ENCODE results near the gene CACNA1B.
"Not testable (repeated sequence)": the region's sequence is repeated elsewhere in the genome, so short reads cannot be mapped to it uniquely, and the experiment has no call there.

CACNA1B gene

DNA sequence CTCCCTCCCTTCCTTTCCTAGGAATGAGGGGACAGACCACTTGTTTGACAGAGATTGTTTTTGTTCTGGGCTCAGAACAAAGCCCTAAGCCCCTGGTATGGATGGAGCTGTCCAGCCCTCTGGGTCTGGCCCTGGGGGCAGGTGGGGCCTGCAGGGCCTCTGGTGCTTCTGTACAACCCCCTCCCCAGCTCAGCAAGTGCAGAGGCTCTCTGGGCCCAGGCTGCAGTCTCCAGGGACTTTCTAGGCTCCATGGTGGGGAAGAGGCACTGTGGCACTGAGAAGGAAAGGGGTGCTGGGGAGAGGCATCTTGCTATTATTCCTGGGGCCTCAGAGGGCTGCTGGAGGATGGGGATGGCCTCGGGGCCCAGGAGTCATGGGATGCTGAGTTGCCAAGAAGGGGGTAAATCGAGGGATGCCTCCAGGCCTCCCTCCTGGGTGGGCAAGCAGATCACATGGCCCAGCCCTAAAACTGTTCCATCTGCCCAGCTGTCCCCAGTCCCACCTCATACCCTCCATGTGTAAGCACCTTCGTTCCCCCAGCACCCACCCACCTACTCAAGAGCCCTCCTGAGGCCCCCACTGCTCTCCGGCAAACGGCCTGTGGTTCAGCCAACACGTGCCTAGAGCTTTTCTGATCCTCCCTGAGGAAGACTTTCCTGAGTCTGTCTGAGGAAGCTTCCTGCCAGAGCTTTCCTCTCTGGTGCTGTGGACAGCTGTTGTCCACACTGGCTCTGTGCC, 225.7 kb downstream of the CACNA1B start:
- DNase-seq, result peak; percentile 46

DNA sequence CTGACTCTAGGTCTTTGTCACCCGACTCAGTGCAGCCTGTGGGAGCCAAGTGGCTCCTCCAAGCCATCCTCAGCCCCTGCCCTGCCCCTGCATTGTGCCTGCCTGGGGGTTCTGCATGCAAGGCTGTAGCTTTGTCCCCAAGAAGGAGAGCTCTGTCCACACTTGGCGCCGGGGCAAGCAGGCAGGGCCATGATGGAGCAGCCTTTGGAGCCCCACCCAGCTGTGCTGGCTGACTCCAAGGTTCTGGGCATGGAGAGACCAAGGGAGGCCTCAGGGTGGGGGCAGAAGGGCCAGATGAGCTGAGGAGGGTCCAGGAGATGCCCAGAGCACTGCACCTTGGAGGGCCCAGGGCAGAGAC, 226.2 kb downstream of the CACNA1B start:
- no peak for DNase-seq

DNA sequence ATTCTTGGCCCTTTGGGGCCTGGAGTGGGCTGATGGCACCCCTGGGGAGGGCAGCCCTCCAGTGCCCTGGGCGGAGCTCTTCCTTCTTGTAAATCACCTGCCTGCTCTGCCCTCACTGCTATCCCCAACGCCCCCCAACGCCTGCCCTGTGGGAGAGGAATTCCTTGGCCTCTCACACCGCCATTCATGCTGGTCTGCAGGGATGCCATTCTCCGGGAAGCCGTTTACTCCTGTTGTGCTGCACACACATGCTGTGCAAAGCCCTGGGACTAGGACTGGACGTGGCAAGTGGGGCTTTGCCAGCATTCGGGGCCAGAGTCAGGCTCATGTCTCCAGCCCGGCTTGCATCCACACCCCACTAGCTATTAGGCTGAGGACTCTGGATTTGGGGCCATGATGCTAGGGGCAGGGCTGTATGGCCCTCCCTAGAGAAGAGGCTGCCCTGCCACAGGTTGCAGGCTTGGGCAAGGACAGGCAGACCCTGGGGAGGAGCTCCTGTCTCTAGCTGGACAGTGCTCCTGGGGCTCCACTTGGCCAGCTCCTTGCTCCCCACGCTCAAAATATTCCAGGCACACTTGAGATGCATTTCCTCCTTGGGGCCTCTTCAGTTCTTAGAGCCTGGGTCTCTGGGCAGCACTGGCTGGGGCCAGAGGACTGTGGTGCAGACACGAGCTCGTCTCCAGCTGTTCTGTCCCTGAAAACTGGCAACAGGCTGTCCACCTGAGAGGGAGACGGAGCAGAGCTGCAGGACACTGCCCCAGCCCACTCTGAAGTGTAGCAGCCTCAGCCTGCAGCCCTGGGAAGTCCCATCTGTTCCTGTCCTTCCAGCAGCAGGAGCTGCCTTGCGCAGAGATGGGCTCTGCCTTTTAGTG, 226.9 kb downstream of the CACNA1B start:
- peak; percentile 42 for DNase-seq

DNA sequence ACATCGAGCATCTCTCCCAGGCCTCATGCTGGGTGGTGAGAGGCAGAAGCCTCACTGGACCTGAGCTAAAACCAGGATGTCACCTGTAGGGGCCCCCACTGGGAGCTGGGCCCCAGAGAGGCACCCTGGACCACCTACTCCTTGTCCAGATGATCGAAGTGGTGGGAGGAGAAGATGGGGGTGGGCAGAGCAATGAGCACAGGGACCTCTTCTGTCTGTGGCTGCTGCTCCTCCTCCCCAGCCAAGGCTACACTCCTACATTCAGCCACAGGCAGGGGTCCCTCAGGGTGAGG, 227.5 kb downstream of the CACNA1B start:
- no peak for DNase-seq

DNA sequence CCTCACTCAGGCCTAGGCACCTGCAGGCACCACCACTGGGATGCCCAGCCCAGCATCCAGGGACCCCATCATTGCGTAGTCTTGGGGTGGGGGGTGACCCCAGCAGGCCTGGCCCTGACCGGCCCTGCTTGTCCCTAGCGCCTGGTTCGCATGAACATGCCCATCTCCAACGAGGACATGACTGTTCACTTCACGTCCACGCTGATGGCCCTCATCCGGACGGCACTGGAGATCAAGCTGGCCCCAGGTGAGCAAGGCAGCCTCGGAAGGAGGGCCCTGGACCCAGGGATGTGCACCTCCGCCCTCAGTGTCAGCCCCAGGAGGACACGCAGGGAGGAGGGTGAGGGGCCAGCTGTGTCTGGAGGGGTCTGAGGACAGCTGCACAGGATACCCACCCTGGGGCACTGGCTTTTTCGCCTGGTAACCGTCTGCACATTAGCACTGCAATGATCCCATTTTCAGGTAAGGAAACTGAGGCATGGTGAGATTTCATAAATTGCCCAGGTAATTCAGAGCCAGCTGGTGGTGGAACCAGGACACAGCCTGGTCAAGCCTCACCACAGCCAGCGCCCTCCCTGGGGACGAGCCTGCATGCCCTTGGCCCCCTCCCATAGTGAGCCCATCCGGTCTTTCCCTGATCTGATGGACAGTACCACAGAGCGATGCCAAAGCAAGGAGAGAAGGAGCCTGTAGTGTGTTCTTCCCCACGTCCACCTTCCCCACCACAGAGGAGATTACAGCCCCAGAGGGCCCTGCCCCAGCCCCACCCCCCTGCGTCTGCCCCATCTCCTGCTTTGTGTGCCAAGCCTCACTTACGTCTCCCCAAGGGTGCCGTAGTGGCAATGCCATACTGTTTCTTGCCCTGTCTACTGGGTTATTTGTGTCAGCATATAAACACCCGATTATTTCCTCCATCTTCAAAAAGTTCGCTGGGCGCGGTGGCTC, 228.3 kb downstream of the CACNA1B start:
- peak; percentile 32 for DNase-seq

DNA sequence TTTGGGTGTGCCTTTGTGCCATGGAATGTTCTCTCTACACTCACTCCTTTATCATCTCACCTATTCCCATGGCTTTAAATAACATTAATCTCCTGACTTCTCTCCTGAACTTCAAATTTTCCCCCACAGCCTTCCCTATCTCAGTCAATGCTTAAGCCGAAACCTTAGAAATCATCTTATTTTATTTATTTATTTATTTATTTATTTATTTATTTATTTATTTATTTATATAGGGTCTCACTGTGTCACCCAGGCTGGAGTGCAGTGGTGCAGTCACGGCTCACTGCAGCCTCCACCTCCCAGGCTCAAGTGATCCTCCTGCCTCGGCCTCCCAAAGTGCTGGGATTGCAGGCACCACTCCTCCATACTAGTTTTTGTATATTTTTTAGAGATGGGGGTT, 229.5 kb downstream of the CACNA1B start:
- not testable (repeated sequence) for DNase-seq

DNA sequence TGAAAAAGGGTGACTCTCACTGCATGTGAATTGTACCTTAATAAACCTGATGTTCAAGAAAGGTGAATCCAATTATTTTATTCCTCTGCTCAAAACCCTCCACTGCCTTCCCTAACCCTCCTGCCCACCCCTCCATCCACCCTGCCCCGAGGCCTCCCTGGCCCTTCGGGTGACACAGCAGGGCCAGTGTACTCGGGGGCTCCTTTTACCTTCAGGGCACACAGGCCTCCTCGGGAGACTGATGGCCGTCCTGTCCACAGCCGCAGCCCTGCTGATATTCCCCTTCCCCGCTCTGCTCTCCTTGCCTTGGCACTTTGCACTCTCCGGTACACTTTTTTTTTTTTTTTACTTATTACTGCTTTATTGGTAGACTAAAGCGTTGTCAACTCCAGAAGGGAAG, 234.0 kb downstream of the CACNA1B start:
- DNase-seq, result peak; percentile 8

DNA sequence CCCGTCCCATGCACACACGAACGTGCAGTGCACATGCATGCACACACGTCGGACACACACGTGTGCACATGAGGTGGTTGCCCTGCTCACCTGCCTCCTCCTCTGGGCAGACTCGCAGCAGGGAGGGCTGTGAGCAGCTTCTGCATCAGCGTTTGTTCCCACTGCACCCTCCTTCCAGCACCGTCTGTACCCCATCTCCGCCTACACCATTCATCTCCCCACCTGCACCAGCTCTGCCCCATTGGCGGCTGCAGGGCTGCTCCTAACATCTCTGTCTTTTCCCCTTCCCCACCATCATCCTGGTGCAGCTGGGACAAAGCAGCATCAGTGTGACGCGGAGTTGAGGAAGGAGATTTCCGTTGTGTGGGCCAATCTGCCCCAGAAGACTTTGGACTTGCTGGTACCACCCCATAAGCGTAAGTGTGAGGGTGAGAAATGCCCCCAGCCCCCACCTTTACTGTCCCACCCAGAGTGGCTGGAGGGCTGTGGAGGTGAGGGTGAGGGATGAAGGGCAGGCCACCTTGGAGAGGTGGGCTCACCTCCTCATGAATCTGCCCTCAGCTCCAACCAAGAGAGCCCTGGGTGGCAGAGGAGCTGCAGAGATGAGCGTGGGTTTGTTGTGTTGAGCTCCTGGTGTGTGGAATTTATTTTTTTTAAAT, 234.6 kb downstream of the CACNA1B start:
- peak; percentile 15 for DNase-seq

DNA sequence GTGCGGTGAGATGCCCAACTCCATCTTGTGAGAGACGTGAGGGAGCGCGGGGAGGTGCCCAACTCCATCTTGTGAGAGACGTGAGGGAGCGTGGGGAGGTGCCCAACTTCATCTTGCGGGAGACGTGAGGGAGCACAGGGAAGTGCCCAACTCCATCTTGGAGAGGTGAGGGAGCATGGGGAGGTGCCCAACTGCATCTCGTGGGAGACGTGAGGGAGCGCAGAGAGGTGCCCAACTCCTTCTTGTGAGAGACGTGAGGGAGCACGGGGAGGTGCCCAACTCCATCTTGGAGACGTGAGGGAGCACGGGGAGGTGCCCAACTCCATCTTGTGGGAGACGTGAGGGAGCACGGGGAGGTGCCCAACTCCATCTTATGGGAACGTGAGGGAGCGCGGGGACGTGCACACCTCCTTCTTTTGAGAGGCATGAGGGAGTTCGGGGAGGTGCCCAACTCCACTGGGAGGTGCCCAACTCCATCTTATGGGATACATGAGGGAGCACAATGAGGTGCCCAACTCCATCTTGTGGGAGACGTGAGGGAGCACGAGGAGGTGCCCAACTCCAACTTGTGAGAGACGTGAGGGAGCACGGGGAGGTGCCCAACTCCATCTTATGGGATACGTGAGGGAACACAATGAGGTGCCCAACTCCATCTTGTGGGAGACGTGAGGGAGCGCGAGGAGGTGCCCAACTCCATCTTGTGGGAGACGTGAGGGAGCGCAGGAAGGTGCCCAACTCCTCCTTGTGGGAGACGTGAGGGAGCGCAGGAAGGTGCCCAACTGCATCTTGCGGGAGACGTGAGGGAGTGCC, 235.4 kb downstream of the CACNA1B start:
- DNase-seq, result peak; percentile 34

DNA sequence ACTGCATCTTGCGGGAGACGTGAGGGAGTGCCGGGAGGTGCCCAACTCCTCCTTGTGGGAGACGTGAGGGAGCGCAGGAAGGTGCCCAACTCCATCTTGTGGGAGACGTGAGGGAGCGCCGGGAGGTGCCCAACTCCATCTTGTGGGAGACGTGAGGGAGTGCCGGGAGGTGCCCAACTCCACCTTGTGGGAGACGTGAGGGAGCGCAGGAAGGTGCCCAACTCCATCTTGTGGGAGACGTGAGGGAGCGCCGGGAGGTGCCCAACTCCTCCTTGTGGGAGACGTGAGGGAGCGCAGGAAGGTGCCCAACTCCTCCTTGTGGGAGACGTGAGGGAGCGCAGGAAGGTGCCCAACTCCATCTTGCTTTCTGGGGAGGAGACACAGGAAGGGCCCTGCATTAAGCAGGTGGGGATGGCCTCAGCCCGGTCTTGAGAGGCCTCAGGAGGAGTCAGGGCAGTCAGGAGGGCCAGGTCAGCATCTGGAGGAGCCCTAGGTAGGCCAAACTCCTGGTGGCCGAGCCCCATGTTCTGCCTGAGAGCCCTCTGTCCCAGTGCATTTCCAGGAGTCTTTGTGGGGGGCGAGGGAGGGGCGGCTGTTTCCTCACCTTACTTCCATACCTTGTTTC, 236.2 kb downstream of the CACNA1B start:
- peak; percentile 29 for DNase-seq

DNA sequence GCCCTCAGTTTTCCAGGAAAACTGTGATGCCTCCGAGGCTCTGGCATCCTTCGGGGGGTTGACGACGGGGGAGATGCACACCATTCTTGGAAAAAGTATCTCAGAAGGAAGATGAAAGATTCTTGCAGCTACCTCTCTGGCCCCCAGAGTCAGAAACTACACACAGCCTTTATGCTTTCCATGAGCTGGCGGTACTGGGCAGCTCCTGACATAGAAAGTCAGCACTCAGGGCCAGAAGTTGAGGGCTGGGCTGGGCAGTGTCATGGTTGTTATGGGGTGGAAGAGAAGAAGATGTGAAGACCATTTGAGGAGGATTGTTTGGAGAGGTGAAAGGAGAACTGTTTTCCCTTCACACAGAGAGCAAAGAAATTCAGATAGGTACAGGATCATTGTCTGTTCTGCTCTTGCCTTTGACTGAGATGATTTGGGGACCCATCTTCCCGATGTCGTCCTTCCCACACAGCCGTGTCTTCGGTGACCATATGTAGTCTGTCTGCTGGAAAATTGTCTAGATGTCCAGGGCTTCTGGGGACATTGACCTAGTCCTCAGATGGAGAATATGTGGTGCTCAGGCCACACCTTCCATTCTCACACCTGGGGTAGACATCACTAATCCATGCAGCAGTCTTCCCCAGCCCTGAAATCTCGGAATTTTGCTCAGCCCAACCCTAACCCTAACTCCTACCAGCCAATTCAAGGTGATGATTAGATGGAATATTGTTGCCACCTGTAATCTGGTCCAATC, 237.1 kb downstream of the CACNA1B start:
- DNase-seq, result no peak

DNA sequence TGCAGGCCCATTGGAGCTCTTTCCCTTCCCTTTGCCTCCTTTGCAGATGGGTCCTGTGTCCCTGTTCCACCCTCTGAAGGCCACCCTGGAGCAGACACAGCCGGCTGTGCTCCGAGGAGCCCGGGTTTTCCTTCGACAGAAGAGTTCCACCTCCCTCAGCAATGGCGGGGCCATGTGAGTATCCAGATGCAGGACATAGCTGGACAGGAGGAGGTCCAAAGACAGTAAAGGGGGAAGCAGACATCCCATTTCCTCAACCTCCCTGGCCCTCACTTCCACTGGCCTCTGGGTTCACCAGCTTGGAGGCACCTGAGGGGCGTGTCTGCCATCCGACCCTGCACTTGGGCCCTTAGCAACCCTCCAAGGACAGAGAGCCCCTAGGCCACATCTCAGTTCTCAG, 237.9 kb downstream of the CACNA1B start:
- DNase-seq, result no peak

DNA sequence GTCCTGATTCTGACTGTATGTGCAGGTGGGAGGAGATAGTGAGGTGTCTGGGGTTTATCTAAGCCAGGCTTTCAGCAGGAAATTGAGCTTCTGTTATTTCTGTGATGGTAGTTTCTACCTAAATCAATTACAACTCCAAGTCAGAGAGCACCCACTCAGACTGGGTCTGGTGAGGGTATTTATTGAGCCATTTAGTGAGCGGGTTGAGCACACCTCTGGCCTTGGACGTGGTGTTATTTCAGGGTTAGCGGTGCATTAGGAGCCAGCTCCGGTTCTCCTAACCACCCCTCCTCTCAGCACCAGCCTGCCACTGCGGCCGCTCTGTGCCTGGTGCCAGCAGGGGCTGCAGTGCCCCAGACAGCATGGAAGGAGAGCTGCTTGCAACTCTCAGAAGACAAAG, 238.9 kb downstream of the CACNA1B start:
- no peak for DNase-seq

DNA sequence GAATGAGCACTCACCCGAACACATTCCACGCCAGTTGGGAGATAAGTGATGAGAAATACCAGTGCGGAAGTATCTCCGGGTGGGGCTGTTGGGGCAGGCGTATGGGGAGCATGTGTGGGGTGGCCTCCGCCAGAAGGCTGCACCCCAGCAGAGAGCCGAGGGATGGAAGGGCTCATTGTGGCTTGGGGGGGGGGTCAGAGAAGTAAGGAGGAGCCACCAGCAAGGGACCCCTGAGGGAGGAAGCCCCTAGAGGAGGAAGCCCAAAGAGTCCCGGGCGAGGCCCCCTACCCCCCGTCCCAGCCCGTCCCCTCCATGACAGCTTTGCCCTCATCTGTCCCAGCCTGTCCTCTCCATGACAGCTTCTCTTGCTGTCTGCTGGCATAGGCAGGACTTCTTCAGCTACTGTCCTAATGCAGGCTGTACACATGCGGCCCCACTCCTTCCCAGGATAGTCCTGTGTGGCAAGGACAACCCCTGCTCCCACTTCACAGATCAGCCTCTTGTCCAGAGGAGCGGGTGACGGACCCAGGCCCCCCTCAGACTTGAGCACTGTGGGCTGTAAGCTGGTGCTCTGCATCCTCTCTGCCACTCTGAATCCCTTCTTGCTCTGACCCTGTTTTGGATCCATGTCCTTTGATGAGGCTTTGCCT, 239.6 kb downstream of the CACNA1B start:
- no peak for DNase-seq

DNA sequence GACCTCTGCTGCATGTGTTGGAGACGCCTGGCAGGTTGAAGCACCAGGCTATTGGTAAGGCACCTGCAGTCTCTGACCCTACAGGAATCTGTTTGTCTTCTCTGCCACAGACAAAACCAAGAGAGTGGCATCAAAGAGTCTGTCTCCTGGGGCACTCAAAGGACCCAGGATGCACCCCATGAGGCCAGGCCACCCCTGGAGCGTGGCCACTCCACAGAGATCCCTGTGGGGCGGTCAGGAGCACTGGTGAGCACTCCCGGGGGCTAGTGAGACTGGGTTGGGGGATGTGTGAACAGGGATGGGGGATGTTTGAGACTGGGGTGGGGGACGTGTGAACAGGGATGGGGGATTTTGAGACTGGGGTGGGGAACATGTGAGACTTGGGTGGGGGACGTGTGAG, 240.3 kb downstream of the CACNA1B start:
- DNase-seq, result no peak

DNA sequence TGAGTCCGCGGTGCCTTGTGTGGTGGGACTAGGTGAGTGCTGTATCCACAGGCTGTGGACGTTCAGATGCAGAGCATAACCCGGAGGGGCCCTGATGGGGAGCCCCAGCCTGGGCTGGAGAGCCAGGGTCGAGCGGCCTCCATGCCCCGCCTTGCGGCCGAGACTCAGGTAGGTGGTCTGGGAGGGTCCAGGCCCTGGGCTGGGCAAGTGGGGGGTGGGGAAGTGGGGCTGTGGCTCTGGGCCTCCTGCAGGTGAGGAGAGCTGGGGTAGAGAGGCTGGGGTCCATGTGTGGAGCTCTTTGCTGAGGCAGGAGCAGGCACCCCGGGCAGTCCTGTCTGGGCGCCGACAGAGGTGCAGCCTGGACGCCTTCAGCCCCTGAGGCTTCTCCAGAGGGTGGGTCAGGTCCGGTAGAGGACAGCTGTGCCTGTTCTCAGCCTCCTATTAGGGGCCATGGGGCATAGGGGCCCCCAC, 241.1 kb downstream of the CACNA1B start:
- DNase-seq, result no peak

DNA sequence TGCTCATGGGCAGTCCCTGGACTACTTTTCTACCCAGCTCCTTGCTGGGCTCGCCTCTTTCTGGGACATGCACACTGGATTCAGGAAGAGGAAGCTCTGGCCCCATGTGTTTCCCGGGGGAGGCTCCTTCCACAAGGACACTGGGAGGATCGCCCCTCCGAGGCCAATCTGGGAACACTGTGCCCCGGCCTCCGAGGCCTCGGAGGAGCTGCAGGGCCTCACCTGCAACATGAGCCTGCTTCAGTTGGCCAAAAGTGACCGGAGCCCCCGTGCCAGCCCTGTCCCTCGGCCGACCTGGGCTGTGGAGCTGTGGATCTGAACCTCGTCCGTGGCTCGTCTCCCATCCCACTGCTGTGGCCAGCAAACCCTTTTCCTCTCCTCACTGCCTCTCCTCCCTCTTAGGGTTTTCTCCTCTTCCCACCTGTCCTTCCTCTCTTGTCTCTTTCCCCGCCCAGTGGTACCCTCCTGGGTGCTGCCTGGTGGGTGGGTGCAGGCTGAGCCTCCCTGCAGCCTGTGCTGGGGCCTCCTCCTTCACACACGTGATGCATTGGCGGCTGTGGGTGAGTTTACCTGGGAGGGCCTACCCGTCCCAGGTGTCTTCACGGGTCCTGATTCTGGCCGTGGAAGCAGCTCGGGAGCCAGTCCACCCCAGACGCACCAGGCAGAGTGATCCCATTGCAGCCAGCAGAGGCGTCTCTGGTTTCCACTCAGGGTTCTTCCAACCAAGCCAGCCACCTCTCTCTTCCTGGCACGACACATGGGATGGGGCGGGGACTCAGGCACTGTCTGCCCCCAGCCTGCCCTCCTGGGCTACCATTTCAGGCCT, 241.8 kb downstream of the CACNA1B start:
- no peak for DNase-seq

DNA sequence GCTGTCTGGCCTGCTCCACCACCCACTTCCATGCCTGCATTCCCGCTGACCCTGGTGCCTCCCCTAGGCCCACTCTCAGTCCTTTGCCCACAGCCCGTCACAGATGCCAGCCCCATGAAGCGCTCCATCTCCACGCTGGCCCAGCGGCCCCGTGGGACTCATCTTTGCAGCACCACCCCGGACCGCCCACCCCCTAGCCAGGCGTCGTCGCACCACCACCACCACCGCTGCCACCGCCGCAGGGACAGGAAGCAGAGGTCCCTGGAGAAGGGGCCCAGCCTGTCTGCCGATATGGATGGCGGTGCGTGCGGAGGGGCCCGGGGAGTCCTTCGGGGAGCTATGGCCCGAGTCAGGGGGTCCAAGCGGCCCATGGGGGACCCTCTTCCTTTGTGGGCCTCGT, 242.5 kb downstream of the CACNA1B start:
- DNase-seq, result no peak

All from activated CD8-positive, alpha-beta memory T cell treated with anti-CD3 and anti-CD28 coated beads, Interleukin-2, amount 50 U/mL, for 48 hours (primary cell).